DND-41 (cell line): Measurements from ENCODE around the gene ZMIZ2.
"Not testable (repeated sequence)": the region's sequence is repeated elsewhere in the genome, so short reads cannot be mapped to it uniquely, and the experiment has no call there.

Experiments
- ATAC-seq: fragments of 200-7000 bp; cut with Tn5 transposase; 3 replicates; pipeline ENCODE4 v1.9.1; 2021; ENCODE audit warnings: low read depth; ENCODE audit not compliant: insufficient read depth
- DNase-seq: peaks from one replicate; pipeline ENCODE4 v3.0.0-alpha.2; 2020
- H2AFZ ChIP-seq: 2 replicates; pipeline ENCODE4 v1.6.0; 2012; ENCODE audit warnings: low read depth, low read length
- H3K27ac ChIP-seq: 2 replicates; pipeline ENCODE4 v1.5.1; 2012; ENCODE audit warnings: low read length, inconsistent platforms
- H3K27me3 ChIP-seq: fragments of 200-600 bp; sonication (generic); 2 replicates; pipeline ENCODE4 v1.6.0; 2012; ENCODE audit warnings: low read length, mild to moderate bottlenecking, inconsistent platforms; ENCODE audit not compliant: insufficient read depth, poor library complexity
- H3K36me3 ChIP-seq: 2 replicates; pipeline ENCODE4 v1.5.1; 2012; ENCODE audit warnings: low read length, inconsistent platforms; ENCODE audit not compliant: insufficient read depth
- H3K4me1 ChIP-seq: 2 replicates; pipeline ENCODE4 v1.5.1; 2012; ENCODE audit warnings: mild to moderate bottlenecking, low read length; ENCODE audit not compliant: insufficient read depth
- H3K4me2 ChIP-seq: 2 replicates; pipeline ENCODE4 v1.6.0; 2012; ENCODE audit warnings: mild to moderate bottlenecking, moderate library complexity, low read length, inconsistent platforms; ENCODE audit not compliant: insufficient read depth
- H3K4me3 ChIP-seq, 2 experiments: fragments of 200-600 bp in 1 of 2; shearing (Covaris generic) in 1 of 2; 2 replicates each; pipeline ENCODE4 v1.5.1; 2012 to 2016; ENCODE audit warnings: inconsistent platforms in 2 of 2, low read length in 2 of 2, mild to moderate bottlenecking in 2 of 2, low read depth in 1 of 2, moderate library complexity in 1 of 2
- H3K79me2 ChIP-seq: 2 replicates; pipeline ENCODE4 v1.6.0; 2012; ENCODE audit warnings: low read length, inconsistent platforms; ENCODE audit not compliant: insufficient read depth
- H3K9ac ChIP-seq: 2 replicates; pipeline ENCODE4 v1.6.0; 2012; ENCODE audit warnings: low read depth, mild to moderate bottlenecking, inconsistent platforms, low read length, moderate library complexity
- H3K9me3 ChIP-seq: 2 replicates; pipeline ENCODE4 v1.5.1; 2012; ENCODE audit warnings: low read length, moderate library complexity, mild to moderate bottlenecking, inconsistent platforms; ENCODE audit not compliant: insufficient read depth, severe bottlenecking
- H4K20me1 ChIP-seq: 2 replicates; pipeline ENCODE4 v1.6.0; 2012; ENCODE audit warnings: low read length; ENCODE audit not compliant: insufficient read depth
- EZH2 ChIP-seq: IDR thresholded peaks from 3 replicates; pipeline ENCODE4 v1.6.1; 2012; ENCODE audit warnings: borderline replicate concordance, low read depth, mild to moderate bottlenecking, moderate library complexity, low read length, inconsistent platforms; ENCODE audit not compliant: severe bottlenecking
- TF ChIP-seq, protein P1 (sequence below): IDR thresholded peaks from 2 replicates; pipeline ENCODE4 v1.5.1; 2012; ENCODE audit warnings: borderline replicate concordance, low read length, moderate library complexity, mild to moderate bottlenecking; ENCODE audit not compliant: poor library complexity, severe bottlenecking; ENCODE audit errors: extremely low read depth

Gene ZMIZ2

DNA sequence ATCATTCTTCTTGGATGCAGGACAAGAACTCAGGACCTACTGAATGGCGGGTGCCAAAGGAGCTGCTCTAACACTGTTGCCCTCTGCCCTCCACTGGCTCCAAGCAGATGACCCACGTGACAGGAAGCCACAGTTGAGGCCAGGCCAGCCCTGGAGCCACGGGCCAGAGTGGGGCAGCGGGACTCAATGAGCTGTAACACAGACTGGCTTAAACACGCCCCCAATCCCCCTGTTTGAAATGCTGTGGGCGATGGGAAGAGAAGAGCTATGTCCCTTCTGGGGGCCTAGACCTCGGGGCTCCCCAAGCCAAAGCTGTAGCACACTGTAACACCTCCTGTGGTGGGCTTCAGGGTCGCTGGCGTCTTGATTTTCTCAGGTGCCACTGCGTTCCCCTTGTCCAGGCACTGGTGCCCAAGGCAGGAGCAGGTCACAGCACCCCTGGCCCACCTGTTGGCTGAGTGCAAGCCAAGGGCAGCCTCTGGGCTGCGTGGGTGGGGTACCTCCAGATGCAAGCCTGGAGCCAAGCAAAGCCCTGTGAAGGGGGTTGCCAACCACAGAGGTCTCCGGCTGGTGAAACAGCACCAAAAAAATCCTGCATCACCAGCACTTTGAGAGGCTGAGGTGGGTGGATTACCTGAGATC is 18.6 kb upstream of the ZMIZ2 start:
- TF ChIP-seq EZH2, result no peak
- TF ChIP-seq, protein P1, sequence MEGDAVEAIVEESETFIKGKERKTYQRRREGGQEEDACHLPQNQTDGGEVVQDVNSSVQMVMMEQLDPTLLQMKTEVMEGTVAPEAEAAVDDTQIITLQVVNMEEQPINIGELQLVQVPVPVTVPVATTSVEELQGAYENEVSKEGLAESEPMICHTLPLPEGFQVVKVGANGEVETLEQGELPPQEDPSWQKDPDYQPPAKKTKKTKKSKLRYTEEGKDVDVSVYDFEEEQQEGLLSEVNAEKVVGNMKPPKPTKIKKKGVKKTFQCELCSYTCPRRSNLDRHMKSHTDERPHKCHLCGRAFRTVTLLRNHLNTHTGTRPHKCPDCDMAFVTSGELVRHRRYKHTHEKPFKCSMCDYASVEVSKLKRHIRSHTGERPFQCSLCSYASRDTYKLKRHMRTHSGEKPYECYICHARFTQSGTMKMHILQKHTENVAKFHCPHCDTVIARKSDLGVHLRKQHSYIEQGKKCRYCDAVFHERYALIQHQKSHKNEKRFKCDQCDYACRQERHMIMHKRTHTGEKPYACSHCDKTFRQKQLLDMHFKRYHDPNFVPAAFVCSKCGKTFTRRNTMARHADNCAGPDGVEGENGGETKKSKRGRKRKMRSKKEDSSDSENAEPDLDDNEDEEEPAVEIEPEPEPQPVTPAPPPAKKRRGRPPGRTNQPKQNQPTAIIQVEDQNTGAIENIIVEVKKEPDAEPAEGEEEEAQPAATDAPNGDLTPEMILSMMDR, result no peak
- Histone ChIP-seq H3K9me3 (no peaks in the 10 kb centered on the region), H3K27ac (no peak overlapping the region), H3K36me3 (no peaks in the 10 kb centered on the region), H3K27me3 (no peaks in the 10 kb centered on the region), H3K4me1 (no peaks in the 10 kb centered on the region), H4K20me1 (no peaks in the 10 kb centered on the region), H3K4me2 (no peak overlapping the region), H2AFZ (no peak overlapping the region), H3K79me2 (no peaks in the 10 kb centered on the region), H3K9ac (no peak overlapping the region), H3K4me3 (no peak overlapping the region)
- no peak for DNase-seq
- ATAC-seq, result no peak

DNA sequence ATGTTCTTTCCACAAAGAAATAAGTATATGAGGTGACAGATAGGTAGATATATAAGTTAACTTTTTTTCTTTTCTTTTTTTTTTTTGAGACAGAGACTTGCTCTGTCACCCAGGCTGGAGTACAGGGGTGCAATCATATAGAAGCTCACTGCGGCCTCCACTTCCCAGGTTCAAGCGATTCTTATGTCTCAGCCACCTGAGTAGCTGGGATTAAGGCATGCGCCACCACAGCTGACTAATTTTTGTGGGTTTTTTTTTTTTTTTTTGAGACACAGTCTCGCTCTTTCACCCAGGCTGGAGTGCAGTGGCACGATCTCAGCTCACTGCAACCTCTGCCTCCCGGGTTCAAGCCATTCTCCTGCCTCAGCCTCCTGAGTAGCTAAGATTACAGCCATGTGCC is 15.7 kb upstream of the ZMIZ2 start:
- not testable (repeated sequence) for H3K79me2 ChIP-seq, H3K27ac ChIP-seq, H4K20me1 ChIP-seq, H3K4me2 ChIP-seq, H3K4me1 ChIP-seq, ATAC-seq, DNase-seq, H3K27me3 ChIP-seq, H3K9ac ChIP-seq, H3K4me3 ChIP-seq, H3K9me3 ChIP-seq, H2AFZ ChIP-seq, H3K36me3 ChIP-seq

DNA sequence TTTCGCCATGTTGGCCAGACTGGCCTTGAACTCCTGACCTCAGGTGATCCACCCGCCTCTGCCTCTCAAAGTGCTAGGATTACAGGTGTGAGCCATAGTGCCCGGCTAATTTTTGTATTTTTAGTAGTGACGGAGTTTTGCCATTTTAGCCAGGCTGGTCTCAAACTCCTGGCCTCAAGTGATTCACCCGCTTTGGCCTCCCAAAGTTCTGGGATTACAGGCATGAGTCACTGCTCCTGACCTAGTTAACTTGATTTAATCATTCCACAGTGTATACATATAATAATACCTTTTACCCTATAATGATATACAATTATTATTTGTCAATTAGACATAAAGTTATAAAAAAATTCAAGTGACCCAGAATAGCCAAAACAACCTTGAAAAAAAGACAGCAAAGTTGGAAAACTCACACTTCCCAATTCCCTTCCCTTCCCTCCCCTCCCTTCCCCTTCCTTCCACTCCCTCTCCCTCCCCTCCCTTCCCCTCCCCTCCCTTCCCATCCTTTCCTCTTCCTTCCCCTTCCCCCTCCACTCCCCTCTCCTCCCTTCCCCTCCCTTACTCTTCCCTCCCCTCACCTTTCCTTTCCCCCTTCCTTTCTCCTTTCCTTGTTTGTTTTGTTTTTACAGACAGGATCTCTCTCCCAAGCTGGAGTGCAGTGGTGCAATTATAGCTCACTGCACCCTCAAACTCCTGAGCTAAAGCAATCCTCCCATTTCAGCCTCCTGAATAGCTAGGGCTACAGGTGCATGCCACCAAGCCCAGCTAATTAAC is 14.8 kb upstream of the ZMIZ2 start:
- H3K4me1 ChIP-seq, result no peaks in the 10 kb centered on the region
- ATAC-seq (no peak), DNase-seq (no peak)
- no peaks in the 10 kb centered on the region for H4K20me1 ChIP-seq
- TF ChIP-seq EZH2, result no peak
- TF ChIP-seq, protein P1, result no peak
- no peak overlapping the region for H3K9ac ChIP-seq
- no peaks in the 10 kb centered on the region for H3K36me3 ChIP-seq
- H3K4me3 ChIP-seq, result no peak overlapping the region
- H3K27ac ChIP-seq, result no peak overlapping the region
- H2AFZ ChIP-seq, result no peak overlapping the region
- no peaks in the 10 kb centered on the region for H3K79me2 ChIP-seq
- H3K27me3 ChIP-seq, result no peaks in the 10 kb centered on the region
- no peak overlapping the region for H3K4me2 ChIP-seq
- no peaks in the 10 kb centered on the region for H3K9me3 ChIP-seq

DNA sequence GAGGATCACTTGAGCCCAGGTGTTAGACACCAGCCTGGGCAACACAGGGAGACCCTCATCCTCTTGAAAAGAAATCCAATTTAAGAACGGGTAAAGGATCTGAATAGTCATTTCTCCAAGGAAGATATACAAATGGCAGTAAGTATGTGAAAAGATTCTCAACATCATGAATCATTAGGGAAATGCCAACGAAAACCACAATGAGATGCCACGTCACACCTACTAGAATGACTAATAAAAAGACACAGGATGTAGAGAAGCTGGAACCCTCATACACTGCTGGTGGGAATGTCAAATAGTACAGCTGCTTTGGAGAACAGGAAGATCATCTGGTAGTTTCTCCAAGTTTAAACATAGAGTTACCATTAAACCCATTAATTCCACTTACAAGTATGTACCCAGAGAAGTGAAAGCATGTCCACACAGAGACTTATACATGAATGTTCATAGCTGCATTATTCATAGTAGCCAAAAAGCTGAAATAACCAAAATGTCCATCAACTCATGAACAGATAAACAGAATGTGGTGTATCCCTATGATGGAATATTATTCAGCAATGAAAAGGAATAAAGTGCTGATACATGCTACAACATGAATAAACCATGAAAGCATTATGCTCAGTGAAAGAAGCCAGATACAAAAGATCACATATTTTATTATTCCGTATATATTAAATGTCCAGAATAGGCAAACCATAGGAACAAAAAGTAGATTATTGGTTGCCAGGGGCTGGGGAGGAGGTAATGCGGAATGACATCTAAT is 13.1 kb upstream of the ZMIZ2 start:
- ATAC-seq, result no peak
- H3K4me1 ChIP-seq, result no peaks in the 10 kb centered on the region
- no peak overlapping the region for H3K4me2 ChIP-seq
- no peak overlapping the region for H3K4me3 ChIP-seq
- no peak for TF ChIP-seq EZH2
- TF ChIP-seq, protein P1, result no peak
- no peak overlapping the region for H2AFZ ChIP-seq
- no peaks in the 10 kb centered on the region for H4K20me1 ChIP-seq
- no peaks in the 10 kb centered on the region for H3K79me2 ChIP-seq
- no peak overlapping the region for H3K9ac ChIP-seq
- H3K27me3 ChIP-seq, result no peaks in the 10 kb centered on the region
- no peaks in the 10 kb centered on the region for H3K36me3 ChIP-seq
- no peak for DNase-seq
- H3K27ac ChIP-seq, result no peak overlapping the region
- no peaks in the 10 kb centered on the region for H3K9me3 ChIP-seq
